Measurements from ENCODE around the gene ZNF330. TPM values are rescaled to one million over a fixed set of nuclear protein-coding genes. Genes with fewer than 3 reads are reported as not detected.

Gene ZNF330
- total and polyA plus RNA-seq, 2 of the 8 experiments (the other 6 are each of a cell fraction or from before 2014, with no cell fraction given): 17.7 to 44.3 TPM

DNA sequence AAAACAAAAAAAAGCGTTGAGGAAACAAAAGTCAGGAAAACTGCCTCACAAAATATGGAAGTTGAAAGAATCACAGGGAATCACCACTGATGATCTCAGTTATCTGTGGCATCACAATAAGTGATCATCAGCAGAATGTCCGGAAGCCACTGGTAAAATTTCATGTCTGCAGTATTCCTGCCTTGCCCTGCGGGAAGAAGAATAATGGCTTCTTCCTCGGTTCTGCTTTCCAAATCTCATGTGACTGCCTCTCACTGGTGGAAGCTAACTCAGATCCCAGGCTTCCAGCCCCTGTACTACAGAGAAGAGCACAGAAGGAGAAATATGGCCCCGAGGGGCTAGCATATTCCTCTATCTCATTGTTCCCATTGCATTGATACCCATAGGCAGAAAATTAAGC, 12.7 kb upstream of the ZNF330 start:
- Histone ChIP-seq H2BK20ac (ENCODE audit: low read length) (no peak overlapping the region), H3K23me2 (ENCODE audit: low read depth, low read length) (no peaks in the 10 kb centered on the region), H3K14ac (ENCODE audit: insufficient read length) (no peak overlapping the region), H4K5ac (ENCODE audit: insufficient read length, low read depth, low read length) (no peak overlapping the region), H3K27me3 (replicated peaks in 1 of 4; ENCODE audit: control insufficient read depth in 3 of 4, extremely low read depth in 1 of 4, insufficient read depth in 3 of 4, low read length in 3 of 4) (no peaks in the 10 kb centered on the region), H3K27ac (ENCODE audit: low read depth, low read length) (no peak overlapping the region), H2BK12ac (ENCODE audit: low read depth, low read length) (no peak overlapping the region), H3K4me2 (ENCODE audit: insufficient read depth in 1 of 2, low read depth in 2 of 2, low read length in 2 of 2) (no peak overlapping the region), H3K36me3 (ENCODE audit: control insufficient read depth in 2 of 4, insufficient read depth in 4 of 4, low read length in 3 of 4) (no peaks in the 10 kb centered on the region), H3K79me1 (ENCODE audit: low read depth, low read length) (no peaks in the 10 kb centered on the region), H2AFZ (ENCODE audit: low read length) (no peak overlapping the region), H2BK15ac (ENCODE audit: low read length) (no peak overlapping the region), H3K23ac (ENCODE audit: insufficient read length) (no peak overlapping the region), H2BK120ac (replicated peaks; ENCODE audit: low read depth, low read length) (no peak overlapping the region), H3K56ac (replicated peaks; ENCODE audit: insufficient read length, low read depth, low read length) (no peak overlapping the region), H3K79me2 (ENCODE audit: control insufficient read depth in 1 of 2, insufficient read depth in 2 of 2, low read length in 2 of 2) (no peaks in the 10 kb centered on the region), H4K91ac (replicated peaks; ENCODE audit: insufficient read length, low read length) (no peak overlapping the region), H3K4ac (replicated peaks; ENCODE audit: insufficient read length, low read depth, low read length) (no peak overlapping the region), H2BK5ac (ENCODE audit: low read depth, low read length) (no peak overlapping the region), H3K9ac (replicated peaks in 1 of 4; ENCODE audit: extremely low read depth in 1 of 4, low read depth in 3 of 4, low read length in 3 of 4) (no peak overlapping the region), H3K18ac (ENCODE audit: extremely low read depth, low read length) (no peak overlapping the region), H3K4me1 (replicated peaks in 1 of 4; ENCODE audit: control insufficient read depth in 3 of 4, insufficient read depth in 4 of 4, low read length in 3 of 4) (no peaks in the 10 kb centered on the region), H4K20me1 (replicated peaks in 1 of 2; ENCODE audit: control insufficient read depth in 1 of 2, insufficient read depth in 2 of 2, low read length in 2 of 2) (no peaks in the 10 kb centered on the region), H3K4me3 (ENCODE audit: extremely low read depth in 1 of 4, insufficient read depth in 2 of 4, low read depth in 3 of 4, low read length in 4 of 4) (no peak overlapping the region), H3K9me3 (ENCODE audit: insufficient read depth in 2 of 2, low read depth in 1 of 2, low read length in 1 of 2) (no peaks in the 10 kb centered on the region; a peak in 1 of 4 replicates), H2AK5ac (ENCODE audit: low read depth, low read length) (no peak overlapping the region), H4K8ac (ENCODE audit: extremely low read depth, insufficient read depth, low read length) (no peak overlapping the region)
- 66% methylated on average over 5 of the region's 5 CpGs; no CpG with 5 or more reads in 1 of the 2 experiments for WGBS, 2 experiments (ENCODE audit: extremely low coverage in 1 of 2, insufficient coverage in 1 of 2, insufficient read length in 1 of 2, insufficient replicate concordance in 2 of 2, low coverage in 1 of 2, low lambda C conversion rate in 2 of 2, missing lambda C conversion rate in 1 of 2)
- no peak for FAIRE-seq
- DNase-seq (ENCODE audit: low read depth in 1 of 2, low spot score in 2 of 2): no peak
- CTCF ChIA-PET (ENCODE audit: partially characterized antibody): no interaction called here
- POLR2A ChIA-PET (ENCODE audit: partially characterized antibody): no interaction called here
- TF ChIP-seq BRCA1 (IDR thresholded peaks at IDR 0.05; ENCODE audit: low read depth, low read length) (no peak), E2F6 (IDR thresholded peaks at IDR 0.05) (no peak), SP2 (IDR thresholded peaks at IDR 0.05; ENCODE audit: low read length) (no peak), TBP (IDR thresholded peaks at IDR 0.05; ENCODE audit: low read depth, low read length) (no peak), ZNF274 (IDR thresholded peaks at IDR 0.05; ENCODE audit: borderline replicate concordance, extremely low read depth, low read length) (no peak), NRF1 (IDR thresholded peaks at IDR 0.05; ENCODE audit: low read depth, low read length) (no peak), EZH2 (IDR thresholded peaks at IDR 0.05; ENCODE audit: low read depth, low read length, severe bottlenecking) (no peak), SUZ12 (IDR thresholded peaks at IDR 0.05; ENCODE audit: low read length) (no peak), BACH1 (IDR thresholded peaks at IDR 0.05; ENCODE audit: low read length) (no peak), RFX5 (IDR thresholded peaks at IDR 0.05; ENCODE audit: borderline replicate concordance, low read depth, low read length) (no peak), JUND (IDR thresholded peaks at IDR 0.05; ENCODE audit: low read length) (no peak), POU5F1 (IDR thresholded peaks at IDR 0.05; ENCODE audit: low read depth, low read length) (no peak)
- TF ChIP-seq, protein P1, sequence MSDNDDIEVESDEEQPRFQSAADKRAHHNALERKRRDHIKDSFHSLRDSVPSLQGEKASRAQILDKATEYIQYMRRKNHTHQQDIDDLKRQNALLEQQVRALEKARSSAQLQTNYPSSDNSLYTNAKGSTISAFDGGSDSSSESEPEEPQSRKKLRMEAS (IDR thresholded peaks at IDR 0.05): no peak
- TF ChIP-seq, protein P2, sequence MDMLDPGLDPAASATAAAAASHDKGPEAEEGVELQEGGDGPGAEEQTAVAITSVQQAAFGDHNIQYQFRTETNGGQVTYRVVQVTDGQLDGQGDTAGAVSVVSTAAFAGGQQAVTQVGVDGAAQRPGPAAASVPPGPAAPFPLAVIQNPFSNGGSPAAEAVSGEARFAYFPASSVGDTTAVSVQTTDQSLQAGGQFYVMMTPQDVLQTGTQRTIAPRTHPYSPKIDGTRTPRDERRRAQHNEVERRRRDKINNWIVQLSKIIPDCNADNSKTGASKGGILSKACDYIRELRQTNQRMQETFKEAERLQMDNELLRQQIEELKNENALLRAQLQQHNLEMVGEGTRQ (IDR thresholded peaks at IDR 0.05; ENCODE audit: low read length): no peak

Measured in H1 (cell line).